ENCODE data around the gene ASCL5. TPM values are rescaled to one million over a fixed set of nuclear protein-coding genes. Genes with fewer than 3 reads are reported as not detected.

The ASCL5 gene
- total RNA-seq, 1 donor from 2014 or later = not detected

- Histone ChIP-seq H3K4me3 (no peak overlapping the region), H3K4me1 (peaks cover 8% of the 10 kb centered on the region), H3K9me3 (no peaks in the 10 kb centered on the region), H3K27me3 (no peaks in the 10 kb centered on the region), H3K36me3 (no peaks in the 10 kb centered on the region), H3K27ac (no peak overlapping the region)
- DNase-seq (ENCODE audit: extremely low spot score in 2 of 2) = no peak
- intact Hi-C loops (cut with DNase I) = loop anchor here (2.0 kb wide), 1 partner anchor 136 kb away; no protein-coding TSS in a partner anchor
- TF ChIP-seq, protein P1, sequence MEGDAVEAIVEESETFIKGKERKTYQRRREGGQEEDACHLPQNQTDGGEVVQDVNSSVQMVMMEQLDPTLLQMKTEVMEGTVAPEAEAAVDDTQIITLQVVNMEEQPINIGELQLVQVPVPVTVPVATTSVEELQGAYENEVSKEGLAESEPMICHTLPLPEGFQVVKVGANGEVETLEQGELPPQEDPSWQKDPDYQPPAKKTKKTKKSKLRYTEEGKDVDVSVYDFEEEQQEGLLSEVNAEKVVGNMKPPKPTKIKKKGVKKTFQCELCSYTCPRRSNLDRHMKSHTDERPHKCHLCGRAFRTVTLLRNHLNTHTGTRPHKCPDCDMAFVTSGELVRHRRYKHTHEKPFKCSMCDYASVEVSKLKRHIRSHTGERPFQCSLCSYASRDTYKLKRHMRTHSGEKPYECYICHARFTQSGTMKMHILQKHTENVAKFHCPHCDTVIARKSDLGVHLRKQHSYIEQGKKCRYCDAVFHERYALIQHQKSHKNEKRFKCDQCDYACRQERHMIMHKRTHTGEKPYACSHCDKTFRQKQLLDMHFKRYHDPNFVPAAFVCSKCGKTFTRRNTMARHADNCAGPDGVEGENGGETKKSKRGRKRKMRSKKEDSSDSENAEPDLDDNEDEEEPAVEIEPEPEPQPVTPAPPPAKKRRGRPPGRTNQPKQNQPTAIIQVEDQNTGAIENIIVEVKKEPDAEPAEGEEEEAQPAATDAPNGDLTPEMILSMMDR (IDR thresholded peaks at IDR 0.05) = no peak
- TF ChIP-seq POLR2A (IDR thresholded peaks at IDR 0.05) (no peak), POLR2AphosphoS5 (IDR thresholded peaks at IDR 0.05; ENCODE audit: insufficient read depth in 1 of 2, low read depth in 1 of 2) (no peak)
Observed at GRCh38 chr1:201112926-201113325, 14.1 kb downstream of the ASCL5 start.

- Histone ChIP-seq H3K27me3 (no peaks in the 10 kb centered on the region), H3K9me3 (no peaks in the 10 kb centered on the region), H3K4me1 (peaks cover 8% of the 10 kb centered on the region), H3K27ac (no peak within 1 kb of the TSS), H3K4me3 (no peak within 1 kb of the TSS), H3K36me3 (no peaks in the 10 kb centered on the region)
- intact Hi-C loops (cut with DNase I) = loop anchor here (2.0 kb wide), 1 partner anchor 135 kb away; no protein-coding TSS in a partner anchor
- TF ChIP-seq, protein P1 (IDR thresholded peaks at IDR 0.05) = no peak
- TF ChIP-seq POLR2A (IDR thresholded peaks at IDR 0.05) (no peak), POLR2AphosphoS5 (IDR thresholded peaks at IDR 0.05; ENCODE audit: insufficient read depth in 1 of 2, low read depth in 1 of 2) (no peak)
- no peak for DNase-seq (ENCODE audit: extremely low spot score in 2 of 2)
Observed at GRCh38 chr1:201112173-201112731, 14.7 kb downstream of the ASCL5 start, which contains the start of gene CACNA1S. Gene CACNA1S (minus strand): TSS chr1:201112426. CDS start chr1:201112339, 87 bp downstream.

DNA sequence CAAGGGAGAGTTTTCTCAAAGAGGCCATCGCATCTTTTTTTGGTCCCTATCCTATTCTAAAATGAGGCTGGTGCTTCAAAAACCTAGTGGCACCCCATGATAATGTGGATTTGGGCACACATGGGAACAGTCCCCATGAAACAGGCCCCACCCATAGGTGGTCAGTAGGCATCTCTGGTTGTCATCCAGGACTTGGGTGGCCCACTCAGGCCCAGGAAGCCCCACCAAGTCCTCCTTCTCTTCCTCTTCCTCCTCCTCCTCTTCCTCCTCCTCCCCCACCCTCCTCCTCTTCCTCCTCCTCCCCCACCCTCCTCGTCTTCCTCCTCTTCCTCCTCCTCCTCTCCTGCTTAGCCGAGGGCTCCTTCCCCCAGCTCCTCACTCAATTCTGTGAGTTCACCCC lies 15.3 kb downstream of the ASCL5 start:
- no peak overlapping the region for H3K27ac ChIP-seq
- H3K9me3 ChIP-seq = no peaks in the 10 kb centered on the region
- TF ChIP-seq POLR2AphosphoS5 (IDR thresholded peaks at IDR 0.05; ENCODE audit: insufficient read depth in 1 of 2, low read depth in 1 of 2) (no peak), POLR2A (IDR thresholded peaks at IDR 0.05) (no peak)
- TF ChIP-seq, protein P1 (IDR thresholded peaks at IDR 0.05) = no peak
- no peak overlapping the region for H3K4me3 ChIP-seq
- peaks cover 8% of the 10 kb centered on the region for H3K4me1 ChIP-seq
- no peaks in the 10 kb centered on the region for H3K27me3 ChIP-seq
- no peaks in the 10 kb centered on the region for H3K36me3 ChIP-seq
- DNase-seq (ENCODE audit: extremely low spot score in 2 of 2) = no peak
- intact Hi-C loops (cut with DNase I) = loop anchor here (2.0 kb wide), 1 partner anchor 135 kb away; no protein-coding TSS in a partner anchor

GRCh38 chr1:201111156-201111555 lies 15.8 kb downstream of the ASCL5 start:
- no peak overlapping the region for H3K4me3 ChIP-seq
- no peaks in the 10 kb centered on the region for H3K9me3 ChIP-seq
- no peaks in the 10 kb centered on the region for H3K27me3 ChIP-seq
- H3K27ac ChIP-seq = no peak overlapping the region
- intact Hi-C loops (cut with DNase I) = no loop called here
- no peaks in the 10 kb centered on the region for H3K36me3 ChIP-seq
- DNase-seq (ENCODE audit: extremely low spot score in 2 of 2) = no peak
- TF ChIP-seq POLR2AphosphoS5 (IDR thresholded peaks at IDR 0.05; ENCODE audit: insufficient read depth in 1 of 2, low read depth in 1 of 2) = no peak
- TF ChIP-seq POLR2A (IDR thresholded peaks at IDR 0.05) = no peak
- TF ChIP-seq, protein P1 (IDR thresholded peaks at IDR 0.05) = no peak
- peaks cover 8% of the 10 kb centered on the region for H3K4me1 ChIP-seq

DNA sequence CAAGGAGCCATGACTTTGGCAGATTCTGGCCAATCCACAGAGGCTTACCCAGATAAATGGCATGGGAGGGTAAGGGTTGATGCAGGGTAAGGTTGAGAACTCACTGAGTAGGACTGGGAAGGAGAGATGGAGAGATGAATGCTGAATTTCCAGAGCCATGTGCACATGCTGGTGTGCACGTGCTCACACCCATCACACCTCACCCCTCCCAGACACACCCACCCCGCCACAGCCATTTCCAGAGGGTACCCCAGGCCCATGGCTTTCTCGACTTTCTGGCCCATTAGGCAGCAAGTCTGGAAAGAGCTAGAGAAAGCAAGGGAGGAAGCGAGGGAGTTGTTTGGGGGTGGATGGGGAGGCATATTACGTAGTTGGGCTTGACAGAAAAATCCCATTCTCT lies 16.4 kb downstream of the ASCL5 start:
- intact Hi-C loops (cut with DNase I) = no loop called here
- no peak for DNase-seq (ENCODE audit: extremely low spot score in 2 of 2)
- no peaks in the 10 kb centered on the region for H3K9me3 ChIP-seq
- H3K4me1 ChIP-seq = peaks cover 8% of the 10 kb centered on the region
- TF ChIP-seq POLR2A (IDR thresholded peaks at IDR 0.05) (no peak), POLR2AphosphoS5 (IDR thresholded peaks at IDR 0.05; ENCODE audit: insufficient read depth in 1 of 2, low read depth in 1 of 2) (no peak)
- TF ChIP-seq, protein P1 (IDR thresholded peaks at IDR 0.05) = no peak
- H3K4me3 ChIP-seq = no peak overlapping the region
- H3K36me3 ChIP-seq = no peaks in the 10 kb centered on the region
- H3K27me3 ChIP-seq = no peaks in the 10 kb centered on the region
- no peak overlapping the region for H3K27ac ChIP-seq

All from vagina (tissue), 2 donors.